SU-DHL-6 (cell line): ENCODE results near the gene PPFIBP2.

ENCODE experiments used
- H2AFZ ChIP-seq: fragments of 200-600 bp; sonication (generic); 2 replicates; pipeline ENCODE4 v1.6.1; 2014; ENCODE audit warnings: low read depth, mild to moderate bottlenecking, moderate library complexity, mixed read lengths, antibody characterized with exemption, low read length; ENCODE audit not compliant: severe bottlenecking
- H3F3A ChIP-seq: fragments of 200-600 bp; shearing (Covaris generic); 2 replicates; pipeline ENCODE4 v1.6.0; 2016; ENCODE audit warnings: antibody characterized with exemption, mild to moderate bottlenecking; ENCODE audit not compliant: insufficient read depth
- H3K27ac ChIP-seq: fragments of 200-600 bp; sonication (generic); 2 replicates; pipeline ENCODE4 v1.5.1; 2016; ENCODE audit warnings: low read depth, mild to moderate bottlenecking, low read length, moderate library complexity, mixed read lengths
- H3K27me3 ChIP-seq: fragments of 200-600 bp; sonication (generic), shearing (Covaris generic); 2 replicates; pipeline ENCODE4 v1.6.0; 2014; ENCODE audit warnings: mild to moderate bottlenecking, low read length
- H3K36me3 ChIP-seq: fragments of 200-600 bp; sonication (generic); 2 replicates; pipeline ENCODE4 v1.6.1; 2014; ENCODE audit warnings: mild to moderate bottlenecking, low read length, mixed read lengths
- H3K4me2 ChIP-seq: fragments of 300-600, 200-600 bp; shearing (Covaris generic), sonication (generic); 2 replicates; pipeline ENCODE4 v1.6.0; 2014; ENCODE audit warnings: low read length, low read depth, mild to moderate bottlenecking; ENCODE audit not compliant: poor library complexity, severe bottlenecking
- H3K4me3 ChIP-seq: fragments of 200-600 bp; sonication (generic); 2 replicates; pipeline ENCODE4 v1.5.1; 2014; ENCODE audit warnings: antibody characterized with exemption, low read length, mild to moderate bottlenecking, mixed read lengths; ENCODE audit not compliant: insufficient read depth, poor library complexity, severe bottlenecking
- H3K79me2 ChIP-seq: fragments of 200-600 bp; sonication (generic); 2 replicates; pipeline ENCODE4 v1.6.1; 2014; ENCODE audit warnings: mild to moderate bottlenecking, low read length, moderate library complexity; ENCODE audit not compliant: insufficient read depth
- H3K9ac ChIP-seq: fragments of 200-600 bp; sonication (generic); 2 replicates; pipeline ENCODE4 v1.7.0; 2014; ENCODE audit warnings: mild to moderate bottlenecking, low read length
- H3K9me2 ChIP-seq: fragments of 200-600 bp; sonication (generic); replicated peaks from 2 replicates; pipeline ENCODE4 v1.6.1; 2014; ENCODE audit warnings: low read length; ENCODE audit not compliant: insufficient read depth
- H3K9me3 ChIP-seq: fragments of 200-600 bp; sonication (generic); 2 replicates; pipeline ENCODE4 v1.6.1; 2014; ENCODE audit warnings: low read length, mixed read lengths; ENCODE audit not compliant: insufficient read depth
- H4K20me1 ChIP-seq: fragments of 200-600 bp; sonication (generic); 2 replicates; pipeline ENCODE4 v1.6.1; 2014; ENCODE audit warnings: low read depth, mild to moderate bottlenecking, antibody characterized with exemption, low read length, moderate library complexity, mixed read lengths
- CTCF ChIP-seq: fragments of 200-600 bp; sonication (generic); IDR thresholded peaks from one replicate; pipeline ENCODE4 v1.5.1; 2017; ENCODE audit warnings: antibody characterized with exemption, mild to moderate bottlenecking, low read length, moderate library complexity; ENCODE audit not compliant: insufficient read depth, poor library complexity, severe bottlenecking
- EZH2phosphoT487 ChIP-seq: fragments of 200-600 bp; sonication (generic), shearing (Covaris generic); conservative IDR thresholded peaks from 2 replicates; pipeline ENCODE4 v1.6.1; 2018; ENCODE audit warnings: mild to moderate bottlenecking, antibody characterized with exemption, low read length, moderate library complexity, mixed read lengths

PPFIBP2 gene

GRCh38 chr11:7612056-7612660 is 98.4 kb downstream of the PPFIBP2 start:
- no peak overlapping the region for H2AFZ ChIP-seq
- H3K9ac ChIP-seq: no peak overlapping the region
- H3K4me2 ChIP-seq: no peak overlapping the region
- no peaks in the 10 kb centered on the region for H3K79me2 ChIP-seq
- H3F3A ChIP-seq: no peaks in the 10 kb centered on the region
- no peaks in the 10 kb centered on the region for H4K20me1 ChIP-seq
- H3K4me3 ChIP-seq: no peak overlapping the region
- no peaks in the 10 kb centered on the region for H3K9me3 ChIP-seq
- no peaks in the 10 kb centered on the region for H3K27me3 ChIP-seq
- no peak overlapping the region for H3K27ac ChIP-seq
- TF ChIP-seq CTCF: no peak
- no peak for TF ChIP-seq EZH2phosphoT487
- no peaks in the 10 kb centered on the region for H3K9me2 ChIP-seq
- H3K36me3 ChIP-seq: no peaks in the 10 kb centered on the region

GRCh38 chr11:7612661-7613393 is 99.0 kb downstream of the PPFIBP2 start:
- no peaks in the 10 kb centered on the region for H4K20me1 ChIP-seq
- H3K79me2 ChIP-seq: no peaks in the 10 kb centered on the region
- H3K9me3 ChIP-seq: no peaks in the 10 kb centered on the region
- no peak overlapping the region for H2AFZ ChIP-seq
- H3K27me3 ChIP-seq: no peaks in the 10 kb centered on the region
- H3K9me2 ChIP-seq: no peaks in the 10 kb centered on the region
- H3K36me3 ChIP-seq: no peaks in the 10 kb centered on the region
- no peak overlapping the region for H3K4me2 ChIP-seq
- no peaks in the 10 kb centered on the region for H3F3A ChIP-seq
- no peak overlapping the region for H3K9ac ChIP-seq
- no peak overlapping the region for H3K27ac ChIP-seq
- no peak overlapping the region for H3K4me3 ChIP-seq
- TF ChIP-seq CTCF (no peak), EZH2phosphoT487 (no peak)

- no peak overlapping the region for H3K27ac ChIP-seq
- no peak overlapping the region for H3K4me3 ChIP-seq
- no peak overlapping the region for H3K9ac ChIP-seq
- no peaks in the 10 kb centered on the region for H3K9me2 ChIP-seq
- TF ChIP-seq EZH2phosphoT487 (no peak), CTCF (no peak)
- no peak overlapping the region for H2AFZ ChIP-seq
- H3K79me2 ChIP-seq: no peaks in the 10 kb centered on the region
- no peaks in the 10 kb centered on the region for H3K9me3 ChIP-seq
- H4K20me1 ChIP-seq: no peaks in the 10 kb centered on the region
- H3K27me3 ChIP-seq: no peaks in the 10 kb centered on the region
- H3K36me3 ChIP-seq: no peaks in the 10 kb centered on the region
- no peaks in the 10 kb centered on the region for H3F3A ChIP-seq
- H3K4me2 ChIP-seq: no peak overlapping the region
Observed at GRCh38 chr11:7613394-7613720, 99.6 kb downstream of the PPFIBP2 start.
